Measurements from ENCODE around the gene MIS18A.

Gene MIS18A

GRCh38 chr21:32256873-32257620 is 21.8 kb downstream of the MIS18A start:
- no peak for DNase-seq (ENCODE audit: low read depth in 3 of 3, low spot score in 1 of 3)

GRCh38 chr21:32256251-32256650 is 22.6 kb downstream of the MIS18A start:
- no peak for DNase-seq (ENCODE audit: low read depth in 3 of 3, low spot score in 1 of 3)

GRCh38 chr21:32253215-32253641 is 25.6 kb downstream of the MIS18A start:
- no peak for DNase-seq (ENCODE audit: low read depth in 3 of 3, low spot score in 1 of 3)

- no peak for DNase-seq (ENCODE audit: low read depth in 3 of 3, low spot score in 1 of 3)
Measured at GRCh38 chr21:32252136-32252535, 26.7 kb downstream of the MIS18A start.

GRCh38 chr21:32249511-32250280 is 29.2 kb downstream of the MIS18A start:
- DNase-seq (ENCODE audit: low read depth in 3 of 3, low spot score in 1 of 3) = no peak

- DNase-seq (ENCODE audit: low read depth in 3 of 3, low spot score in 1 of 3) = no peak
Measured at GRCh38 chr21:32248571-32249461, 30.0 kb downstream of the MIS18A start.

GRCh38 chr21:32246571-32247140 is 32.2 kb downstream of the MIS18A start:
- DNase-seq (ENCODE audit: low read depth in 3 of 3, low spot score in 1 of 3) = no peak

- no peak for DNase-seq (ENCODE audit: low read depth in 3 of 3, low spot score in 1 of 3)
Measured at GRCh38 chr21:32245971-32246370, 32.9 kb downstream of the MIS18A start.

GRCh38 chr21:32240851-32241687 is 37.8 kb downstream of the MIS18A start:
- no peak for DNase-seq (ENCODE audit: low read depth in 3 of 3, low spot score in 1 of 3)

GRCh38 chr21:32239551-32239950 is 39.3 kb downstream of the MIS18A start:
- DNase-seq (ENCODE audit: low read depth in 3 of 3, low spot score in 1 of 3) = no peak

- no peak for DNase-seq (ENCODE audit: low read depth in 3 of 3, low spot score in 1 of 3)
Measured at GRCh38 chr21:32238063-32238462, 40.8 kb downstream of the MIS18A start.

- DNase-seq (ENCODE audit: low read depth in 3 of 3, low spot score in 1 of 3) = no peak
Measured at GRCh38 chr21:32237021-32237420, 41.8 kb downstream of the MIS18A start.

- no peak for DNase-seq (ENCODE audit: low read depth in 3 of 3, low spot score in 1 of 3)
Measured at GRCh38 chr21:32233722-32234301, 45.0 kb downstream of the MIS18A start.

- no peak for DNase-seq (ENCODE audit: low read depth in 3 of 3, low spot score in 1 of 3)
Measured at GRCh38 chr21:32233055-32233546, 45.7 kb downstream of the MIS18A start.

- DNase-seq (ENCODE audit: low read depth in 3 of 3, low spot score in 1 of 3) = no peak
Measured at GRCh38 chr21:32226444-32226843, 52.4 kb downstream of the MIS18A start.

Measured in stimulated activated CD4-positive, alpha-beta T cell treated with anti-CD3 and anti-CD28 coated beads, TNF-alpha, amount 100 ng/mL, for 1 hour (primary cell).